G401.6 (cell line): ENCODE results near the gene GPC6.
"Not testable (repeated sequence)": the region's sequence is repeated elsewhere in the genome, so short reads cannot be mapped to it uniquely, and the experiment has no call there.

Experiments used
- FAIRE-seq: peaks from 2 replicates; lab custom pipeline; 2012; peaks lifted over from hg19 to GRCh38; lab: Jason Lieb, UNC

GPC6 gene

DNA sequence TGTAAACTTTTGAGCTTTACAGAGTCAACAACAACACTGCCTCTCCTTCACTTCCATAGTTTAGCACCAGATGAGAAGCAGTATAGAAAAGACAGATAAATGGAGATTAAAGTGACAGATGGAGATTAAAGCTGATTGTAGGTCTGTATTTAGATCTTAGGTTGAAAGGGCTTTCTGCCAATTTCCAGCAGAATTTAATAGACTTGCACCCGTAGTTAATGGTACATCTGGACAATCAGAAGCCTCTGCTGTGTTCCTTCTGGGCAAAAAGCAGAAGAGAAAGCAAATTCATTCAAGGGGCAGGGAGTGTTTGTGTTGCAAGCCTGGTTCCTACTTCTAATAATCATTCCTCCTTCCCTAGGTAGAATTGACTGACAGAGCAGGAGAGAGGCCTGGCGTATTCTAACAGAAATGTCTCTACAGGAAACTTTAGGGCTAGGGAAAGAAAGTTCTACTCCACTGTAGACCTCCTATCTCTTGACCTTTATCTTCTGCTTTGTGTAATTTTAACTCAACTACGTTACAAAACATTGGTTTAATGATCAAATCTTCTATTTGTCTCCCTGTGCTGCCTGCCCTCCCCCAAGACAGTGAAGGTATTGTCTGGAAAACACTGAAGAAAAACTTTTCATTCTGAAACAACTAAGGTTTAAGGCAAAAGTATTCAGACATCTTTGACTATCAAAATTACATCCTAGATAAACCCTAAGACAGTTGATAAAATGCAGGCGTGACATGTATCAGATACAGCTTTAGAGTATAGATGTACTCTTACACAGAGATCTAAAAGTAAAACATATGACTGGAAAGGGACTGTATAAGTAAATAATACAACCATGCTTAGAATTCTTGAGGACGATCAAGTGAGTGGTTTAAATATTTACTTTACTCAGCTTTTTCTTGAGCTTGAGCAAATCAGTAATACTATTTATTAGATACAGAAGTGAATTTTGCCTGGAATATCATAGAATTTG lies 44.4 kb downstream of the GPC6 start:
- no peak for FAIRE-seq

DNA sequence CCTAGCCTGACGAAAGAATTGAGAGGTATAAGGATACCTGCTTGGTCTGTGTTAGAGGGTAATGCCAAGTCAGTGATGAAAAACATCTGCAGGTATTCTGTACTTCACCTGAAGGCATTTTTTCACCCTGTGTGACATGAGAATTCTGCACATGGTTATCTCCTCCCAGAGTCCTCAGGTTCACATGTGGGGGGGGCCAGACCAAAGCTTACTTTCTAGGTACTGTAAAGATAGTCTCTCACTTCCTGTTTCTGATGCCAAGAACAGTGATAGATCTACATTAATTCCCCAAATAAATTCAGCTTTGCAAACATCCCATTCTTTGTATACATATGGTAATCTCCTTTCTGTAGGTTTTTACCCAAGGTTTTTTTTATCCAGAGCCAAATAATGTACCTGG lies 53.4 kb downstream of the GPC6 start:
- FAIRE-seq, result no peak

DNA sequence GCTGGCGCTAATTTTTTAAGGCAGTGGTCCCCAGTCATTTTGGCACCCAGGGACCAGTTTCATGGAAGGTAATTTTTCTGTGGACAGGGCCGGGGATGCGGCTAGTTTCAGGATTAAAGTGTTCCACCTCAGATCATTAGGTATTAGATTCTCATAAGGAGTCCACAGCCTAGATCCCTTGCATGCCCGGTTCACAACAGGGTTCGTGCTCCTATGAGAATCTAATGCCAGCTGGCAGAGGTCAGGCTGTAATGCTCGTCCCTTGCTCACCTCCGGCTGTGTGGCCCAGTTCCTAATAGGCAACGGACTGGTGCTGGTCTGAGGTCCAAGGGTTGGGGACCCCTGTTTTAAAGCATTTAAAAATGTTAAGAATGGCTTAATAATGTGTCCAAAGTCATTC lies 54.1 kb downstream of the GPC6 start:
- no peak for FAIRE-seq

DNA sequence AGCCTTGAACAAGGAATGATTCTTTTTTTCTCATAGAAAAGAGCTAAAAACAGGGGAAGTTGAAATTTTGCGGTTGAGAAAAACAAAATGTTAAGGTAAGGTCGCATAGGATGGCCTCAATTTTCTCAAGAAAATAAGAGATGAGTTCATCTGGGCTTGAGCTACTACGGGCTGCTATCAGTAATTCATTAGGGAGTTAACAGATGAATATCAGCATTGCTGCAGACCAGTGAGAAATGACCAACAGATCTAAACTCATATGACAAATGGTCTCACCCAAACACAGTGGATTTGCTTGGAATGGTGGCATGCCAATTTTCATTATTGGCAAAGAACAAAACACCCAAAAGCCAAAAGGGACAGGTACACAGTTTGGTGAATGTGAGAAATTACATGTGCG lies 56.6 kb downstream of the GPC6 start:
- FAIRE-seq, result no peak

DNA sequence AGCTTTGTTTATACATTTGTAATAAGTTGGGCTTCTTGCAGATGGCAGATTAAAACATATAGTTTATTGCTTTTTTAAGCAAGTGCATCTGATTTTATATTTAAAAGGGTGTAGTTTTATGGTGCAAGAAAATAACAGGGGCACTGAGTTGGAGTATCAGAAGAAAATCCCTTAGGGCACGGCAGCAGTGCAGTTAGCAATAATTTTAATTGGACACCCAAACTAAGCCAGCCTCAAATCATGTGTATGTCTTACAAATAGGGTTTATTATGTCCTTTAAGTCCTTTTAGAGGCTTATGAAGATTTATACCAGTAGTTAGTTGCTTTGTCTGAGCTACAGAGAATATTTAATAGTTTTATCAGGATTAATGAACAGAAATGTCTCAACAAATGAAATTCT lies 57.5 kb downstream of the GPC6 start:
- FAIRE-seq, result no peak

DNA sequence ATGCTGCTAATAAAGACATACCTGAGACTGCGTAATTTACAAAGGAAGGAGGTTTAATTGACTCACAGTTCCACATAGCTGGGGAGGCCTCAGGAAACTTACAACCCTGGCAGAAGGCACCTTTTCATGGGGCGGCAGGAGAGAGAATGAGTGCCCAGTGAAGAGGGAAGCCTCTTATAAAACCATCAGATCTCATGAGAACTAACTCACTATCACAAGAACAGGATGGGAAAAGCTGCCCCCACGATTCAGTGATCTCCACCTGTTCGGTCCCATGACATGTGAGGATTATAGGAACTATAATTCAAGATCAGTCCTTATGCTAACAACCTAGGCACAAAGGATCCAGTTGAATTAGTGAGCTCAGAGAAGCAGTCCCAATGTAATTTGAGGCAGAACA lies 59.4 kb downstream of the GPC6 start:
- FAIRE-seq, result no peak

DNA sequence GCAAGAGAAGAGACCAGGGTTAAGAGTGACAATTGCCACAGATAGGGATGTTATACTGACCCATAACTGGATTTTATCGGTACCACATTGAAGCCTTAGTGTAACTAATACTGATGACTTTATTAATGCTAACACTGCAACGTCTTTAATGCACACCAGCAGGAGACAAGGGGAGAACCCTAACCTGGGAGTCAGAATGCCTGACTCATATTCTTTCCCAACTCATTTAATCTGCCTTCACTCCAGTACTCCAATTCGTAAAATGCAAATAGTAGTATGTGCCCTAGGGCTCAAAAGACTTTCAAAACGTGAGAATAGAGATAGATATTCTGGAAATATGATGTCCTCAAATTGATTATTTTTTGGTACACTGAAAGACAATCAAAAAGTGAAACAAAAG lies 62.4 kb downstream of the GPC6 start:
- FAIRE-seq, result no peak

DNA sequence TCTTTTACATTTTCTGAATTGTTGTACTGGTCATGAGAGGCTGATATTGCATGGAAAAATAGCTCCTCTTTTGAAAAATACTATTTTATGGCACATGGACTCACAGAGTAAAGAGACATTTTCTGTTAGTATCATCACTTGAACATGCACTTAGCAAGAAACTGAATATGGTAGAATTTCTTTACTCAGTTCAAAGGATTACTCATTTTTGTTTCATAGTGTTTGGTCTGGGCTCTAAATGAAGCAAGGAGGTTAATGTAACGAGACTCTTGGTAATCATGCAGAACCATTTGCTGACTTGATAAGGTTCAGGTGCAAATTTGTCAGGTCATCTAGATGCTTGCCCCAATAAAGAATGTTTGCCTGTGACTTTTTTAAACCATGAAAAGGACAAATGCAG lies 63.2 kb downstream of the GPC6 start:
- no peak for FAIRE-seq

DNA sequence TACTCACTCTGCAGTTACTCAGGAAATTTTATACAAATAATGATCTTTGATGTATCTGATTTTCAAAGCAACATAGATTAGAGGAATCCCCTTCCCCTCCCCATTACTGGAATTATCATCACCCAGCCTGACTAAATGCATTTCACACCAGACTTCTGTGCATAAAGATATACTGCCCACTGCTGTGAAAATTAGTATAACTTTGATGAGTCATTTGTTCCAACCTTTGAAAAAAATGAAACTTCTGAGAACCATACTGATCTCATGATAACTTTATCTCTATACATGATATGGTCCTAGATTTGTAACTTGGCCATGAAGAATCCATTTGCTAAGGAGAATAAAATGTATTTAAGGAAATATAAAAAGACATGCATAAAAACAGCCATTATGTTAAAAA lies 63.9 kb downstream of the GPC6 start:
- FAIRE-seq, result no peak

DNA sequence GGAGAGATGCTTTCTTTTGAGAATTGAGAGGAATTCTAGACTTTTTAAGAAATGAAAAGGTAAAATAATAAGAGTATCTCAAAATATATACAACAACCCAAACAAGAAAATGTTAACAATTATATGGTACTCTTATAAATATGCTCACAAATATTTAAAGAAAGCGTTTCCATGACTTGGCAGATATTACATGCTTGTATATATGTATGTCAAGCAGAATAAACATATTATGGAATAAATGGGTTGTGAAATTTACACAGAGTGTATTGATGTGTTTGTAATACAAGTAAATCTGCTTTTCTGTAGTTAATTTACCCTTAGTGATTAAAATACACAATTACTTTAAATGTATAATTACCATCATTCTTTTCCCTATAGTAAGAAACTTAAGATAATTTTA lies 65.8 kb downstream of the GPC6 start:
- FAIRE-seq, result no peak

DNA sequence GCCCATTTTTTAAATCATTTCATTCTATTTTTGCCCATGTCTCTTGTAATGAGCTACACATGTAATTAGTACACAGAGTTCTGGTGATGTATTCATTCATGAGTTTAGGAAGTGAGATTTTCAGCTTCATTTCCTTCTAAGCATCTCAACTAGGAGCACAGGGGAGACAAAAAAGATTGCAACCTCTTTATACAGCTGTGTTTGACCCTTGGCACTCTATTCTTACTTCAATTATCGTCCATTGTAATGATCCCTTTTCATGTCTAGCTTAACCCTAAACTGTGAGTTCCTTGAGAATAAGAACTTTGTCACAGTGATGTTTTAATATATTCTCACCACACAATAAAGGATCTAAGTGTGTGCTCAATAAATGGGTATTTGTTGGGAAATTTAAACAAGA lies 67.1 kb downstream of the GPC6 start:
- FAIRE-seq, result no peak

DNA sequence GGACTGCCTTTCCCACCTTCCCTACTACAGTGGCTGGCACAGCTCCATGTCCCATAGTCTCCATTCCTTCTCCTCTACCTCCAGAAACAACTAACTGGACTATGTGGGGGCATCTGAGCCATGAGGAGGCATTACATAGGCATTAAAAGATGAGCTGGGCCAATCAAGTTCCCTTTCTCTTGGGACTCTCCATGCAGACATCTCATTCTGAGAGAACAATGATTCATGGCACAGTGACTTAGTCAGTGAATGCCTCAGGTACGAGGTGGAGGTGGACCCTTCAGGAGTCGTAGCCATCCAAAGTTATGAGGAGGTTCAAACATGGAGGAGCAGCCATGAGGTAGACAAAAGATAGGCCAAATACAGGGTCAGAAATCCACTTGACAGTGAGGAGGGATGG lies 70.0 kb downstream of the GPC6 start:
- no peak for FAIRE-seq

DNA sequence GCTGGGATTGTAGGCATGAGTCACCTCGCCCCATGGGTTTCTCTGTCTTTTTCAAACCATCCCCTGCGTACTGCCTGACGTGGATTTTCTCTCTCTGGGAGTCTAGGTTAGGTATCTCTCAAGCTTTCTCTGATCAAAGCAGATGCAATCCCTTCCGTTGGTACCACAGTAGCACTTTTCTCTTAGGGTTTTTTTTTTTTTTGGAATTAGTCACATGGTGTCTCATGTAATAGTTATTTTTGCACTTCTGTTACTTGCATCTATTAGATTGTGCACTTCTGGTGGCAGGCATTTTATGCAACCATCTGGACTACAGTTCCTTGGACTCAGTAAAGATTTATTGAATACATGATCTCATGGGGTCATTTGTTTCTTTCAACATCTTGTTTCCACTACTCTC lies 72.1 kb downstream of the GPC6 start:
- FAIRE-seq, result no peak

DNA sequence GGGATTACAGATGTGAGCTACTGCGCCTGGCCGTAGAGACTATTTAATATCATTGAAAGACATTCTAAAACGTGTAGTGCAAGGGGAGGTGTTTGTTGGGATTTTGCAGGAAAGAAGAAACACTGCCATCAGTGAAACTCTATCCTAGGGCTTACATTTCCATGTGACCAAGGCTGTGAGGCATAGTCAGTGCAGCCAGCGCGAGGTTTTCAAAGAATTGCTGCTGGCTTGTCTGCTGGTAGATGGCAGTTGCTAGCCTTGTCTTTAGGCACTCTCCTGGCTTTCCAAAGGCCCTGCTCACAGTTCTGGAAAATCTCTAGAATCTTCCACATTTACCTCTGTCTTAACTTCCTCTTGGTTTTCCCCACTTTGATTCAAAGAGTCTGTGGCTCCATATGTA lies 77.5 kb downstream of the GPC6 start:
- FAIRE-seq, result no peak

DNA sequence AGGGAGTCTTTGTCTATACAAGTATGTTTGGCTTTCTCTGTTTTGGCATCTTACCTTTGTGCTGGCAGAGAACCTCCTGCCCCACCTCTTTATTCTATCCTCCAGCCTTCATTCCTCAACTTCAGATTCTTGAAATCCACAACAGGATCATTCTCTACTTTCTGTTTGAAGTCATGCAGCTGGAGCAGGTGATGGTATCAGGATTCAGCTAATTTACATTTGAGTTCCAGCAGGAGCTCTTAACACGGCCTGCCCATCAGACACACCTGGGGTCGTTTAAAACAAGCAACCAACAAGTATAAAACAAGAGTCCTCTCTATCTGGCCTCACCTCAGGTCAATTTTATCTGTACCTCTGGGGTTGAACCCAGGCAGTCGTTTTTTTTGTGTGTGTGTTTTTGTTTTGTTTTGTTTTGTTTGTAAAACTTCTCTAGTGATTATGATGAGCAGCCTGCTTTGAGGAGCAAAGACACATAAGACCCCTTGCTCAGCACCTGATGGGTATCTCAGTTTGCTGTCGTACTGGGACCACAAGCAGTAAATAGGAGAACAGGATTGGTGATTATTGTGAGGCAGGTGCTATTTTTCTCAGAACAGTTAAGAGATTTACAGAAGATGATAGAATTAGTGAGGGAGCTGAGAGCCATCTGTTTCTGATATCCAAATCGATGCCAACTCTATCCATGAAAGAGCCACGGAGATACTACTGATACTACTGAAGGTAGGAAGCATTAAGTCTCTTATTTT lies 78.4 kb downstream of the GPC6 start:
- FAIRE-seq, result no peak

DNA sequence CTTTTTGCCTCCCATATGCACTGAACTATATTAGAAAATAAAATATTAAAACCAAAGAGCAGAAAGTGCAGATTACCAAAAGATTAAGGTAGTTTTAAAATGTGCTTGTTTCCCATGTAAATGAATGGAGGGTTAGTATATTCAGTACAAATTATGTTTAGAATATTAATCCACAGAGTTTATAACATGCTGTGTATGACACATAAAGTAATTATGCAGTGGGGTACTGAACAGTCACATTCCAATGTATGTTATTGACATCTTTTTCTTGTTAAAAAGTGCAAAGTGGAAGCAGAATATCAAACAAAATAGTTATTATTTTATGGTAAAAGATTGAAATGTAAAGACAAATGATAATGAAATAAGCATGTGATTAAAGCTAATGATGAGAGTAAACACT lies 79.3 kb downstream of the GPC6 start:
- no peak for FAIRE-seq

DNA sequence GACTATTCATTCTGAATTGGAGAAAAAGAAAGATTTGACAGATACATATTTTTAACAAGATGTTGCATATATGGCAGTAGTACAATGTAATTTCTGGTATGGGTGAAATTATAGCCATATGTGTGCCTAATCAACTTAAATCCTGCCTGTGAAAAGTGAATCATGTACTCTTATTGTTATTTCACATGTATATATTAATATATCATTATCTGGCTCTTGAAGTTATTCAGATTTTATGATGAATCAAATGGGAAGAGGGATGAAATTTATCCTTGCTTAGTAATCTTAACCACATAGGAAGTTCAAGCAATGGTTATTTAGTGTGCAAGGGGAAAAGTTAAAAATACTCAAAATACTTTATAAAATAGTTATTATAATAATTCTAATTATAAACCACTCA lies 80.5 kb downstream of the GPC6 start:
- no peak for FAIRE-seq

DNA sequence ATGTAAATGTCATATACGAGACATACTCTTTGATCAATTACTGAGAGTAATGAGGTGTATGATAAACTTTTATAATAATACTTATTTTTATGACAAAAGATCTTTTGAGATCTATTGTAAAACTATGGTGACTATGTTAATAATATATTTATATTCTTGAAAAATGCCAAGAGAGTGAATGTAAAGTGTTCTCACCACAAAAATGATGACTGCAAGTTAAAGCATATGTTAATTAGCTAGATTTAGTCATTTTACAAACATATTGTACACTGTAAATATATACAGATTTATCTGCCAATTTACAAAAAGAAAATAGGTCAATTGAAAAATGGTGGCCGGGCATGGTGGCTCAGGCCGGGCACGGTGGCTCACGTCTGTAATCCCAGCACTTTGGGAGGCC lies 81.0 kb downstream of the GPC6 start:
- FAIRE-seq, result no peak

DNA sequence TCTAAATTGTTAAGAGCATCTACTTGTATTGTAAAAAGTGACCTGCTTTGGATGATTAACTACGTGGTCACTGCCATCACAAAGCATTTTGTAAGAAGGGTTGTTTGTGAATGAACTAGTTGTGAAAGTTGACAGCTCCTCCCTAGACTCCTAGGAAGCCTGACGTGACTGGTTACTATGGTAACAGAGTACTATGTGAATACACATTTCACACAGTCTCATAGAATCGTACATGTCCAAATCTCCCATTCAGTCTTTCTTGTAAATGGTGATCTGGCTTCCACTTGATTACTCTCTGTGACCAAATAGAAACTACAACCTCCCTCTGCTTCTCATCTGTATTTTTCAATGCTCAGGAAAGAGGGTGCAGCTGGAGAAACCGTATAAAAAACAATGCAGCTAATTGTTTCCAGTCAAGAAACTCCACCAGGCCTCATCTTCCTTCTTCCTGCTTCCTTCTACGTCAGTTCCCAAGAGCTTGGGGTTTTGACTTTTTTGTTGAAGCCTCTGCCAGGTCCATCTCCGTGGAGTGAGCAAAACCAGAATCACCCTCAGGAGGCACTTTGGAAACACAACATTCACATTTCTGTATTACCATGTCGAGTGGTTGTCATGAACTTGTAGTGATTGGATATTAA lies 83.4 kb downstream of the GPC6 start:
- FAIRE-seq, result no peak

DNA sequence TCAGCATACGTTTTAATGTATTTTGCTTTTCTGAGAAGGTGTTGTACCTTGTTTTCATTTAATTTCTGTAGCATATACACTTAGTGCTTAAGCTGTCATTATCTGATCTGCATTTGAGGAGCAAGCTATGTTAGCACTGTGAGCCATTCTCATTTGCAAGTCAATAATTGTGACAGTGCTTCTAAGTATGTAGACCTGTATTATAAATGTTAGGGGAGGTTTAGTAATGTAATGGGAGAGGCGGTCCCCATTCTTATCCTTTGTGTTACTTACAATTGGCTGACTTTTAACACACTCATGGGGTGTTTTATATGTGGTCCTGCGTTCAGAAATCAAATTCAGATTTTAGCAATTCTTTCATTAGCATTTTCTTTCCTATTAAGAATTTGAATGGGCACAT lies 90.2 kb downstream of the GPC6 start:
- no peak for FAIRE-seq

DNA sequence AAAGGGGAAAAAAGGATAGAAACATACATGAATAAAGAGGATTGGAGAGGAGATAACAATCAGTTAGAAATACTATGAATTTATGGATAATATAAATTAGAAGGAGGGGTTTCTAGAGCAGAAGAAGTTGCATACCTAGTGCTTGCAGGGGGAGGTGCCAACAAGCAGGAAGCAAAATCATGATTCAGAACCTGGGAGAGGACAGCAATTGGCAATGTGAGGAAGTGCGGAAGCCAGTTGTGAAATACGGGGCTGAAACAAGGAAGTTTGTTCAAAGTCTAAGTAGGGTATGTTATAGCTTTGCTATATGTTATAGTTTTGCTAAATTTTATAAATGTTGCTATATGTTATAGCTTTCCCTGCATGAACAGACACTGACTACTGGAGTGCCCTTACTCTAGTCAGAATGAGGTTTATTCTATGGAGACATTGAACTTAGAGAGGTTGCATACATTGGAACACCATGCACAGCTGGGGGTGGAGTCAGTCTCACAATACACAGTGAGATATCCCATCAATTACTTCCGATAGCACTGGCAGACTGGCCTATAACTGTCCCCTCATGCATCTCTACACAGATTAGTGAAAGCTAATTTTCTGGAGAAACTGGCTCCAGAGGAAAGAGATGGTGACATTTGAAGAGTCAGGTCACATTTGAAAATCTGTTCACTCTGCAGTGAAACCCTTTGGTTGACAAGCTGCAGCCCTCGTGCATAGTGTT lies 92.1 kb downstream of the GPC6 start:
- no peak for FAIRE-seq

DNA sequence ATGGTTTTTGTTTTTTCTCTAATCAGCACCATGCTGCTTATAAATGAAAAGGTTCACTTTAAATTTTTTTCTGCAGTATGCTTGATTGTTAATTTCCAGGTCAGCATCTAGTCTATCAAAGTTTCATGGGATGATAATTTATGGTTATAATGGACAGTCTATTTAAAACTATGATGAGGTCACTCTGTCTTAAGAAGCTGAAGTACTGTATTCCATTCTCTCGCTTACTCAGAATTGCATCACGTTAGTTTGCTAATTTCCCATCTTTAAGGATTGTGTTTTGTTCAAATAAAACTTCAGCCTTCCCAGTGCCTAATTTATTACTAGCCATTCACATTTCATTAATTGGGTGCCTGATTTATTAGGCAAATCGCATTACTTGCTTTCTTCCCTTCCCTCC lies 94.3 kb downstream of the GPC6 start:
- no peak for FAIRE-seq

DNA sequence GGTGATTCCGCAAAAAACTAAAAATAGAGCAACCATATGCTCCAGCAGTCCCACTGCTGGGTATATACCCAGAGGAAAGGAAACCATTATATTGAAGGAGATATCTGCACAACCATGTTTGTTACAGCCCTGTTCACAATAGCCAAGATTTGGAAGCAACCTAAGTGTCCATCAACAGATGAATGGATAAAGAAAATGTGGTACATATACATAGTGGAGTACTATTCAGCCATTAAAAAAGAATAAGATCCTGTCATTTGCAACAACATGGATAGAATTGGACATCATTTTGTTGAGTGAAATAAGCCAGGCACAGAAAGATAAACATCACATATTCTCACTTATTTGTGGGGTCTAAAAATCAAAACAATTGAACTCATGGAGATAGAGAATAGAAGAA lies 97.3 kb downstream of the GPC6 start:
- not testable (repeated sequence) for FAIRE-seq
